HepG2 (cell line): Measurements from ENCODE around the gene E2F3. TPM values are rescaled to one million over a fixed set of nuclear protein-coding genes. Genes with fewer than 3 reads are reported as not detected.

Source experiments
- ASH2L ChIP-seq: fragments of 300-600, 200-600 bp; sonication (generic); IDR thresholded peaks from 2 replicates; pipeline ENCODE4 v1.7.0; 2017; ENCODE audit warnings: low read depth, mild to moderate bottlenecking, moderate library complexity, mixed read lengths, low read length; ENCODE audit not compliant: insufficient read length
- HIVEP1 ChIP-seq: sonication (generic); formaldehyde crosslinking; IDR thresholded peaks from 2 replicates; pipeline ENCODE4 v1.4.0; 2020; ENCODE audit warnings: mild to moderate bottlenecking, missing genetic modification reagents
- MBNL3 ChIP-seq: fragments of 250-450 bp; sonication (Bioruptor Pico); conservative IDR thresholded peaks from 2 replicates; pipeline ENCODE4 v1.8.0; 2022; ENCODE audit warnings: mild to moderate bottlenecking, inconsistent platforms
- MXI1 ChIP-seq: IDR thresholded peaks from 3 replicates; pipeline ENCODE4 v1.6.1; 2012; ENCODE audit warnings: low read depth, low read length, inconsistent platforms, borderline replicate concordance
- RBAK ChIP-seq: sonication (generic); formaldehyde crosslinking; IDR thresholded peaks from 2 replicates; pipeline ENCODE4 v1.5.1; 2020; ENCODE audit warnings: mild to moderate bottlenecking, missing genetic modification reagents
- ZFP37 ChIP-seq: sonication (generic); formaldehyde crosslinking; IDR thresholded peaks from 2 replicates; pipeline ENCODE4 v1.4.0; 2020; ENCODE audit warnings: missing genetic modification reagents, borderline replicate concordance
- ZNF230 ChIP-seq: sonication (generic); formaldehyde crosslinking; IDR thresholded peaks from 2 replicates; pipeline ENCODE4 v1.4.0; 2020; ENCODE audit warnings: mild to moderate bottlenecking, missing genetic modification reagents
- ZNF614 ChIP-seq: IDR thresholded peaks from 2 replicates; pipeline ENCODE4 v1.6.1; 2018; ENCODE audit warnings: missing biosample characterization, missing genetic modification reagents, inconsistent platforms, borderline replicate concordance
- ZNF768 ChIP-seq: sonication (generic); formaldehyde crosslinking; IDR thresholded peaks from 2 replicates; pipeline ENCODE4 v1.4.0; 2020; ENCODE audit warnings: missing genetic modification reagents
- ZNF790 ChIP-seq: sonication (generic); formaldehyde crosslinking; IDR thresholded peaks from 2 replicates; pipeline ENCODE4 v1.8.0; 2022; ENCODE audit warnings: missing genetic modification reagents, mild to moderate bottlenecking, borderline replicate concordance
- polyA plus RNA-seq, 8 experiments: library from polyadenylated mRNA; depleted of rRNA in 3 of 8; stranded (reverse) in 7 of 8; unstranded in 1 of 8; fragments of >200 nt; fragmentation: Illumina TruSeq in 4 of 8; extraction: Trizol in 4 of 8; gene quantifications; 2 replicates each; pipeline versions ENCODE4 v1.2.1 to v1.2.3, GENCODE V29; 2011 to 2016; ENCODE audit warnings: low read depth in 4 of 8, missing spikeins in 1 of 8, mixed read lengths in 1 of 8; ENCODE audit not compliant: insufficient read depth in 1 of 8
- total RNA-seq, 5 experiments: library from RNA; depleted of rRNA; stranded (reverse); fragments of >200 nt; fragmentation: Illumina TruSeq; extraction: Trizol; gene quantifications; 2 replicates each; pipeline ENCODE4 v1.2.3, GENCODE V29; 2016; ENCODE audit warnings: low read depth in 1 of 5
- TF ChIP-seq, protein P1 (sequence below): sonication (generic); formaldehyde crosslinking; IDR thresholded peaks from 2 replicates; pipeline ENCODE4 v1.4.0; 2020; ENCODE audit warnings: mild to moderate bottlenecking, missing genetic modification reagents, borderline replicate concordance
- TF ChIP-seq, protein P2 (sequence below): sonication (generic); formaldehyde crosslinking; IDR thresholded peaks from 2 replicates; pipeline ENCODE4 v1.4.0; 2020; ENCODE audit warnings: missing genetic modification reagents, borderline replicate concordance
- TF ChIP-seq, protein P3 (sequence below): sonication (generic); formaldehyde crosslinking; IDR thresholded peaks from 2 replicates; pipeline ENCODE4 v1.4.0; 2020; ENCODE audit warnings: low read depth, missing genetic modification reagents
- TF ChIP-seq, protein P4 (sequence below): sonication (generic); formaldehyde crosslinking; IDR thresholded peaks from 2 replicates; pipeline ENCODE4 v1.4.0; 2020; ENCODE audit warnings: missing genetic modification reagents
- TF ChIP-seq, protein P5 (sequence below): sonication (generic); IDR thresholded peaks from 2 replicates; pipeline ENCODE4 v1.6.1; 2016; ENCODE audit warnings: low read depth, borderline replicate concordance

Gene E2F3
- total and polyA plus RNA-seq, 2 of the 13 experiments (the other 11 are each of a cell fraction or from before 2014, with no cell fraction given): 8.5 to 12.7 TPM

DNA sequence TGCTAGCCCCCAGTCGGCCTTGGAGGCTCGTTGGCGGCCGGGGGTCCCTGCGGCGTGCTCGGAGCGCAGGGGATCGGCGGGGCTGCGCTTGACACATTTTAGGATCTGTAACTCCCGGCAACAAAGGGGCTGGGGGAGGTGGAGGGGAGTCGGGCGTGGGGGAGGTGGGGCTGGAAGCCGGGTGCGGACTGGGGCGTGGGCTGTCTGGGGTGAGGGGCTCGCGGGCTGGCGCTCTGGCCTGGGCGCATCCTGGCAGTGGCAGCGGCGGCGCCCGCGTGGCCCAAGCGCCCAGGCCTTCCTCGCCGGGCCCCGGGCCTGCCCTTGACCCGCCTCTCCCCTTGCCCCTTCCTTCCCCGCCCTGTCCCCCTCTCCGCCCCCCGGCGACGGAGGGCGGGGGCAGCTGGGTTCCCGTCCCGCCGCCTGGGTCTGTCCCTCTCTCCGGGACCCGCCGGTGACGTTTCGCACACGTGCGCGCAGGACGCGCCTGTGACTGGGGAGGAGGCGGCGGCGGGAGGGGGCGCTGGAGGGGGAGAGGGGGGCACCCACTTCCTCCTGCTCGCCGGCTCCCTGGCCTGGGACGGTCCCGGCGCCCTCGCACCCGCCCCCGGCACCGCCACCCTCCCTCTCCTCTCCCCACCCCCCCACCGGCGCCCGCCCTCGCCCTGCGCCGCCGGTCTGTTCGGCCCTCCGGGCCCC lies 1.5 kb downstream of the E2F3 start (continued):
- TF ChIP-seq MBNL3 (CRISPR knock-in tag) (no peak), ZNF614 (peak; percentile 41; the same call in 1 of the 2 replicates), HIVEP1 (peak; percentile 85), ASH2L (peak; percentile 20), ZNF790 (CRISPR knock-in tag) (no peak), MXI1 (peak; percentile 81; the same call in 1 of the 3 replicates), ZNF230 (CRISPR knock-in tag) (no peak; the same call in 1 of the 2 replicates), RBAK (no peak), ZFP37 (CRISPR knock-in tag) (no peak), ZNF768 (peak; percentile 52)
- TF ChIP-seq, protein P1, sequence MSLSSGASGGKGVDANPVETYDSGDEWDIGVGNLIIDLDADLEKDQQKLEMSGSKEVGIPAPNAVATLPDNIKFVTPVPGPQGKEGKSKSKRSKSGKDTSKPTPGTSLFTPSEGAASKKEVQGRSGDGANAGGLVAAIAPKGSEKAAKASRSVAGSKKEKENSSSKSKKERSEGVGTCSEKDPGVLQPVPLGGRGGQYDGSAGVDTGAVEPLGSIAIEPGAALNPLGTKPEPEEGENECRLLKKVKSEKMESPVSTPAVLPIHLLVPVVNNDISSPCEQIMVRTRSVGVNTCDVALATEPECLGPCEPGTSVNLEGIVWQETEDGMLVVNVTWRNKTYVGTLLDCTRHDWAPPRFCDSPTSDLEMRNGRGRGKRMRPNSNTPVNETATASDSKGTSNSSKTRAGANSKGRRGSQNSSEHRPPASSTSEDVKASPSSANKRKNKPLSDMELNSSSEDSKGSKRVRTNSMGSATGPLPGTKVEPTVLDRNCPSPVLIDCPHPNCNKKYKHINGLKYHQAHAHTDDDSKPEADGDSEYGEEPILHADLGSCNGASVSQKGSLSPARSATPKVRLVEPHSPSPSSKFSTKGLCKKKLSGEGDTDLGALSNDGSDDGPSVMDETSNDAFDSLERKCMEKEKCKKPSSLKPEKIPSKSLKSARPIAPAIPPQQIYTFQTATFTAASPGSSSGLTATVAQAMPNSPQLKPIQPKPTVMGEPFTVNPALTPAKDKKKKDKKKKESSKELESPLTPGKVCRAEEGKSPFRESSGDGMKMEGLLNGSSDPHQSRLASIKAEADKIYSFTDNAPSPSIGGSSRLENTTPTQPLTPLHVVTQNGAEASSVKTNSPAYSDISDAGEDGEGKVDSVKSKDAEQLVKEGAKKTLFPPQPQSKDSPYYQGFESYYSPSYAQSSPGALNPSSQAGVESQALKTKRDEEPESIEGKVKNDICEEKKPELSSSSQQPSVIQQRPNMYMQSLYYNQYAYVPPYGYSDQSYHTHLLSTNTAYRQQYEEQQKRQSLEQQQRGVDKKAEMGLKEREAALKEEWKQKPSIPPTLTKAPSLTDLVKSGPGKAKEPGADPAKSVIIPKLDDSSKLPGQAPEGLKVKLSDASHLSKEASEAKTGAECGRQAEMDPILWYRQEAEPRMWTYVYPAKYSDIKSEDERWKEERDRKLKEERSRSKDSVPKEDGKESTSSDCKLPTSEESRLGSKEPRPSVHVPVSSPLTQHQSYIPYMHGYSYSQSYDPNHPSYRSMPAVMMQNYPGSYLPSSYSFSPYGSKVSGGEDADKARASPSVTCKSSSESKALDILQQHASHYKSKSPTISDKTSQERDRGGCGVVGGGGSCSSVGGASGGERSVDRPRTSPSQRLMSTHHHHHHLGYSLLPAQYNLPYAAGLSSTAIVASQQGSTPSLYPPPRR (CRISPR knock-in tag): peak; percentile 67; the same call in 1 of the 2 replicates
- TF ChIP-seq, protein P2, sequence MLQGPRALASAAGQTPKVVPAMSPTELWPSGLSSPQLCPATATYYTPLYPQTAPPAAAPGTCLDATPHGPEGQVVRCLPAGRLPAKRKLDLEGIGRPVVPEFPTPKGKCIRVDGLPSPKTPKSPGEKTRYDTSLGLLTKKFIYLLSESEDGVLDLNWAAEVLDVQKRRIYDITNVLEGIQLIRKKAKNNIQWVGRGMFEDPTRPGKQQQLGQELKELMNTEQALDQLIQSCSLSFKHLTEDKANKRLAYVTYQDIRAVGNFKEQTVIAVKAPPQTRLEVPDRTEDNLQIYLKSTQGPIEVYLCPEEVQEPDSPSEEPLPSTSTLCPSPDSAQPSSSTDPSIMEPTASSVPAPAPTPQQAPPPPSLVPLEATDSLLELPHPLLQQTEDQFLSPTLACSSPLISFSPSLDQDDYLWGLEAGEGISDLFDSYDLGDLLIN (CRISPR knock-in tag): no peak
- TF ChIP-seq, protein P3, sequence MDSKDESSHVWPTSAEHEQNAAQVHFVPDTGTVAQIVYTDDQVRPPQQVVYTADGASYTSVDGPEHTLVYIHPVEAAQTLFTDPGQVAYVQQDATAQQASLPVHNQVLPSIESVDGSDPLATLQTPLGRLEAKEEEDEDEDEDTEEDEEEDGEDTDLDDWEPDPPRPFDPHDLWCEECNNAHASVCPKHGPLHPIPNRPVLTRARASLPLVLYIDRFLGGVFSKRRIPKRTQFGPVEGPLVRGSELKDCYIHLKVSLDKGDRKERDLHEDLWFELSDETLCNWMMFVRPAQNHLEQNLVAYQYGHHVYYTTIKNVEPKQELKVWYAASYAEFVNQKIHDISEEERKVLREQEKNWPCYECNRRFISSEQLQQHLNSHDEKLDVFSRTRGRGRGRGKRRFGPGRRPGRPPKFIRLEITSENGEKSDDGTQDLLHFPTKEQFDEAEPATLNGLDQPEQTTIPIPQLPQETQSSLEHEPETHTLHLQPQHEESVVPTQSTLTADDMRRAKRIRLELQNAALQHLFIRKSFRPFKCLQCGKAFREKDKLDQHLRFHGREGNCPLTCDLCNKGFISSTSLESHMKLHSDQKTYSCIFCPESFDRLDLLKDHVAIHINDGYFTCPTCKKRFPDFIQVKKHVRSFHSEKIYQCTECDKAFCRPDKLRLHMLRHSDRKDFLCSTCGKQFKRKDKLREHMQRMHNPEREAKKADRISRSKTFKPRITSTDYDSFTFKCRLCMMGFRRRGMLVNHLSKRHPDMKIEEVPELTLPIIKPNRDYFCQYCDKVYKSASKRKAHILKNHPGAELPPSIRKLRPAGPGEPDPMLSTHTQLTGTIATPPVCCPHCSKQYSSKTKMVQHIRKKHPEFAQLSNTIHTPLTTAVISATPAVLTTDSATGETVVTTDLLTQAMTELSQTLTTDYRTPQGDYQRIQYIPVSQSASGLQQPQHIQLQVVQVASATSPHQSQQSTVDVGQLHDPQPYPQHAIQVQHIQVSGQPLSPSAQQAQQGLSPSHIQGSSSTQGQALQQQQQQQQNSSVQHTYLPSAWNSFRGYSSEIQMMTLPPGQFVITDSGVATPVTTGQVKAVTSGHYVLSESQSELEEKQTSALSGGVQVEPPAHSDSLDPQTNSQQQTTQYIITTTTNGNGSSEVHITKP (CRISPR knock-in tag): no peak
- TF ChIP-seq, protein P4, sequence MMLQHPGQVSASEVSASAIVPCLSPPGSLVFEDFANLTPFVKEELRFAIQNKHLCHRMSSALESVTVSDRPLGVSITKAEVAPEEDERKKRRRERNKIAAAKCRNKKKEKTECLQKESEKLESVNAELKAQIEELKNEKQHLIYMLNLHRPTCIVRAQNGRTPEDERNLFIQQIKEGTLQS (CRISPR knock-in tag): peak; percentile 39; the same call in 1 of the 2 replicates
- TF ChIP-seq, protein P5, sequence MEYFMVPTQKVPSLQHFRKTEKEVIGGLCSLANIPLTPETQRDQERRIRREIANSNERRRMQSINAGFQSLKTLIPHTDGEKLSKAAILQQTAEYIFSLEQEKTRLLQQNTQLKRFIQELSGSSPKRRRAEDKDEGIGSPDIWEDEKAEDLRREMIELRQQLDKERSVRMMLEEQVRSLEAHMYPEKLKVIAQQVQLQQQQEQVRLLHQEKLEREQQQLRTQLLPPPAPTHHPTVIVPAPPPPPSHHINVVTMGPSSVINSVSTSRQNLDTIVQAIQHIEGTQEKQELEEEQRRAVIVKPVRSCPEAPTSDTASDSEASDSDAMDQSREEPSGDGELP: peak; percentile 44; the same call in 1 of the 2 replicates
